SK-N-MC (cell line): ENCODE measurements around the gene HAGH.

Source experiments
- EZH2 ChIP-seq: fragments of 200-600 bp; sonication (generic); IDR thresholded peaks from one replicate; pipeline ENCODE4 v1.6.1; 2017; ENCODE audit warnings: antibody characterized with exemption
- POLR2AphosphoS5 ChIP-seq: IDR thresholded peaks from 2 replicates; pipeline ENCODE4 v1.6.1; 2012; ENCODE audit warnings: mild to moderate bottlenecking, low read depth, low read length, borderline replicate concordance

DNA sequence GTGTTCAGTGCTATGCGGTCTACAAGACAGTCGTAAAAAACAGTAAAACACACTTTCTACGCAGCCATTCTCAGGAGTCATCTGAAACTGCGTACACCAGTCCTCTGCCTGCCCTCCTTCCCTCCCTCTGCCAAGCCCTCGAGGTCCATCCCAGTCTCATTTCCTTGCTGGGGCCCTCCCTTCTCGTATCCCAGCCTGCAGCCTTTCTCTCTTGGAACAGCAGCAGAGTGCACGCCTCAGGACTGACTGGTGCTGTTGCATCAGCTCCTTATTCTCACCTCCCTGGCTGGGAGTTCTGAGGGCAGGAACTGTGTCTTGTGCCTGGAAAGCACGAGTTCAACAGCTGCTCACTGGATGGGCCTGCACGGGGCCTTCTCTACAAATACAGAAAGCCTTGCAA, 12.9 kb upstream of the HAGH start:
- TF ChIP-seq EZH2 (no peak), POLR2AphosphoS5 (no peak)
